GM12878 (cell line): ENCODE data around the gene POLN. TPM values are rescaled to one million over a fixed set of nuclear protein-coding genes. Genes with fewer than 3 reads are reported as not detected.

Source experiments
- ATAC-seq: fragments of 200-7000 bp; cut with Tn5 transposase; 3 replicates; pipeline ENCODE4 v1.9.1; 2020; ENCODE audit warnings: mild to moderate bottlenecking, moderate library complexity
- BruUV-seq: library from RNA; stranded (reverse); fragments of 400-500 nt; replicated peaks from 2 replicates; lab custom pipeline; 2021; lab: Mats Ljungman, UMichigan
- CTCF ChIA-PET: fragments of 300-600 bp; sonication (Branson Sonifier 250); formaldehyde crosslinking; extraction: SDS; loops from one replicate; lab custom pipeline; 2021; ENCODE audit warnings: inconsistent platforms; lab: Yijun Ruan, JAX
- POLR2A ChIA-PET: fragments of 350-600 bp; formaldehyde crosslinking; extraction: SDS; loops from one replicate; lab custom pipeline; 2021; ENCODE audit warnings: inconsistent platforms; lab: Charles Lee
- RAD21 ChIA-PET: fragments of 300-600 bp; sonication (Branson Sonifier 250); formaldehyde crosslinking; loops from one replicate; lab custom pipeline; 2023; ENCODE audit warnings: antibody characterized with exemption; ENCODE audit not compliant: unreplicated experiment; lab: Charles Lee
- SMC1A ChIA-PET: fragments of 300-600 bp; sonication (Branson Sonifier 250); formaldehyde crosslinking; loops from one replicate; lab custom pipeline; 2023; ENCODE audit not compliant: unreplicated experiment, uncharacterized antibody; lab: Charles Lee
- DNase-seq: peaks from one replicate; pipeline ENCODE4 v3.0.0-alpha.2; 2011; ENCODE audit warnings: low read depth, low spot score
- FAIRE-seq: peaks from 3 replicates; lab custom pipeline; 2011; peaks lifted over from hg19 to GRCh38; lab: Jason Lieb, UNC
- H2AFZ ChIP-seq: 2 replicates; pipeline ENCODE4 v1.6.0; 2011; ENCODE audit warnings: low read depth, low read length, control low read depth; ENCODE audit not compliant: control insufficient read depth
- H3K27ac ChIP-seq: 2 replicates; pipeline ENCODE4 v1.5.1; 2011; ENCODE audit warnings: control low read depth; ENCODE audit not compliant: control insufficient read depth, insufficient read depth
- H3K27me3 ChIP-seq, 2 experiments: replicated peaks in 1 of 2; 2 replicates each; pipeline versions ENCODE4 v1.6.0 to v1.6.1; 2011; ENCODE audit warnings: low read length in 1 of 2; ENCODE audit not compliant: control insufficient read depth in 2 of 2, insufficient read depth in 2 of 2
- H3K36me3 ChIP-seq, 2 experiments: 2 replicates each; pipeline ENCODE4 v1.5.1; 2011; ENCODE audit warnings: low read length in 1 of 2; ENCODE audit not compliant: control insufficient read depth in 2 of 2, insufficient read depth in 2 of 2
- H3K4me1 ChIP-seq: 2 replicates; pipeline ENCODE4 v1.6.1; 2011; ENCODE audit warnings: mild to moderate bottlenecking, low read length, moderate library complexity, mixed read lengths; ENCODE audit not compliant: control insufficient read depth, insufficient read depth
- H3K4me2 ChIP-seq: 2 replicates; pipeline ENCODE4 v1.6.0; 2011; ENCODE audit warnings: control low read depth; ENCODE audit not compliant: control insufficient read depth, insufficient read depth
- H3K4me3 ChIP-seq: fragments of 200-600 bp; sonication (generic); 2 replicates; pipeline ENCODE4 v1.5.1; 2016
- H3K79me2 ChIP-seq: 2 replicates; pipeline ENCODE4 v1.6.0; 2011; ENCODE audit warnings: low read length; ENCODE audit not compliant: control insufficient read depth, insufficient read depth
- H3K9ac ChIP-seq: 2 replicates; pipeline ENCODE4 v1.8.0; 2011; ENCODE audit warnings: low read length, control low read depth, mixed read lengths; ENCODE audit not compliant: control insufficient read depth, insufficient read depth
- H3K9me3 ChIP-seq: replicated peaks from 3 replicates; pipeline ENCODE4 v1.5.1; 2011; ENCODE audit warnings: mild to moderate bottlenecking, low read length; ENCODE audit not compliant: control insufficient read depth, insufficient read depth
- H4K20me1 ChIP-seq: 2 replicates; pipeline ENCODE4 v1.6.0; 2011; ENCODE audit not compliant: control insufficient read depth, insufficient read depth
- ASH2L ChIP-seq: fragments of 300-600, 200-600 bp; sonication (generic); IDR thresholded peaks from 2 replicates; pipeline ENCODE4 v1.6.1; 2017; ENCODE audit warnings: low read depth, mild to moderate bottlenecking, borderline replicate concordance
- BCL11A ChIP-seq: IDR thresholded peaks from 2 replicates; pipeline ENCODE4 v1.6.1; 2011; ENCODE audit warnings: low read depth, low read length
- CUX1 ChIP-seq: IDR thresholded peaks from 2 replicates; pipeline ENCODE4 v1.6.1; 2012; ENCODE audit warnings: improper control_type of control experiment, low read depth, low read length; ENCODE audit not compliant: insufficient replicate concordance
- IRF4 ChIP-seq: IDR thresholded peaks from 2 replicates; pipeline ENCODE4 v1.6.1; 2011; ENCODE audit warnings: low read depth, low read length
- NFIC ChIP-seq: IDR thresholded peaks from 2 replicates; pipeline ENCODE4 v1.6.1; 2012; ENCODE audit warnings: low read depth, mild to moderate bottlenecking, inconsistent platforms, low read length, moderate library complexity
- NFYA ChIP-seq: IDR thresholded peaks from 2 replicates; pipeline ENCODE4 v1.6.1; 2011; ENCODE audit warnings: low read depth, mild to moderate bottlenecking, low read length, improper control_type of control experiment, borderline replicate concordance
- NR2F1 ChIP-seq: fragments of 450-650 bp; conservative IDR thresholded peaks from 2 replicates; pipeline ENCODE4 v1.6.1; 2017; ENCODE audit warnings: mild to moderate bottlenecking
- PAX5 ChIP-seq: IDR thresholded peaks from 2 replicates; pipeline ENCODE4 v1.6.1; 2011; ENCODE audit warnings: low read depth, low read length, borderline replicate concordance
- SMAD5 ChIP-seq: IDR thresholded peaks from 2 replicates; pipeline ENCODE4 v1.6.1; 2016; ENCODE audit warnings: antibody characterized with exemption, low read depth
- SP1 ChIP-seq: IDR thresholded peaks from one replicate; pipeline ENCODE4 v1.6.1; 2011; ENCODE audit warnings: low read depth, low read length
- ZNF24 ChIP-seq: fragments of 450-650 bp; IDR thresholded peaks from 2 replicates; pipeline ENCODE4 v1.6.1; 2017; ENCODE audit warnings: antibody characterized with exemption, mild to moderate bottlenecking
- WGBS: methylation state at CpG from one replicate; pipeline ENCODE4 v1.1.6; 2016; ENCODE audit warnings: low lambda C conversion rate; ENCODE audit not compliant: insufficient replicate concordance, insufficient coverage; ENCODE audit errors: missing lambda C conversion rate; 5-methylcytosine and 5-hydroxymethylcytosine counted together
- in situ Hi-C: fragments of 300-500 bp; cut with MboI; formaldehyde crosslinking; loops from 9 replicates; pipeline ENCODE4 v1.14.3; 2018; ENCODE audit warnings: mixed read lengths
- intact Hi-C: fragments of 100-400 bp; cut with micrococcal nuclease; formaldehyde crosslinking; loops from one replicate; pipeline ENCODE4 v1.14.2; 2022; ENCODE audit not compliant: unreplicated experiment
- polyA plus RNA-seq, 11 experiments: library from polyadenylated mRNA; depleted of rRNA in 4 of 11; unstranded in 6 of 11; stranded (reverse) in 5 of 11; fragments of >200 nt; fragmentation: Nextera tagmentation in 4 of 11; fragmentation: Illumina TruSeq in 1 of 11; extraction: Ambion mirVana in 4 of 11; extraction: Trizol in 1 of 11; gene quantifications; 1 replicate in 1 of 11; 2 replicates in 10 of 11; pipeline versions ENCODE4 v1.2.1 to v1.2.3, GENCODE V29; 2011 to 2016; ENCODE audit warnings: inconsistent platforms in 2 of 11, missing spikeins in 2 of 11, low read depth in 1 of 11
- total RNA-seq, 4 experiments: library from RNA; depleted of rRNA in 3 of 4; stranded (reverse); fragments of >200 nt in 3 of 4; fragmentation: Illumina TruSeq in 1 of 4; extraction: Trizol in 1 of 4; gene quantifications; 2 replicates each; pipeline versions ENCODE4 v1.2.1 to v1.2.3, GENCODE V29; 2013 to 2021

The POLN gene
- total and polyA plus RNA-seq, 10 of the 15 experiments (the other 5 are each of a cell fraction or from before 2014, with no cell fraction given), result 0.09 to 2.0 (median 0.95) TPM; not detected in 1

- SMC1A ChIA-PET, result no interaction called here
- WGBS, result 13% methylated on average over 6 of the region's 6 CpGs
Measured at GRCh38 chr4:2269206-2269531, 27.2 kb upstream of the POLN start.

GRCh38 chr4:2268357-2269205, 26.7 kb upstream of the POLN start:
- Histone ChIP-seq H3K9ac (no peak overlapping the region), H3K4me2 (no peak overlapping the region), H4K20me1 (no peaks in the 10 kb centered on the region), H3K79me2 (no peaks in the 10 kb centered on the region), H3K4me3 (no peak overlapping the region), H3K9me3 (no peaks in the 10 kb centered on the region), H2AFZ (no peak overlapping the region), H3K36me3 (no peaks in the 10 kb centered on the region), H3K4me1 (no peaks in the 10 kb centered on the region), H3K27me3 (no peaks in the 10 kb centered on the region), H3K27ac (no peak overlapping the region)
- ChIA-PET CTCF (no interaction called here), SMC1A (no interaction called here), POLR2A (interaction anchor here (0.5 kb wide), 1 partner anchor 345 kb away, joined by 3 read pairs; no protein-coding TSS in a partner anchor), RAD21 (no interaction called here)
- DNase-seq, result no peak
- intact Hi-C loops, result loop anchor here (10.0 kb wide), 1 partner anchor 806 kb away; the partner anchor contains the start of genes HTT and HTT-AS
- in situ Hi-C loops, result no loop called here
- ATAC-seq, result no peak
- 44% methylated on average over 22 of the region's 22 CpGs for WGBS
- no TSS peak for BruUV-seq
- no peak for FAIRE-seq
- TF ChIP-seq NFIC (no peak), CUX1 (no peak), SMAD5 (no peak), NFYA (no peak), ZNF24 (no peak), PAX5 (no peak), BCL11A (no peak), IRF4 (no peak), NR2F1 (no peak)

More at GRCh38 chr4:2269206-2269531, 27.2 kb upstream of the POLN start:
- Histone ChIP-seq H2AFZ (no peak overlapping the region), H3K9me3 (no peaks in the 10 kb centered on the region), H3K27me3 (no peaks in the 10 kb centered on the region), H3K4me1 (no peaks in the 10 kb centered on the region), H3K36me3 (no peaks in the 10 kb centered on the region), H3K4me3 (no peak overlapping the region), H3K4me2 (no peak overlapping the region), H3K27ac (no peak overlapping the region), H3K9ac (no peak overlapping the region), H3K79me2 (no peaks in the 10 kb centered on the region), H4K20me1 (no peaks in the 10 kb centered on the region)
- intact Hi-C loops (loop anchor here (10.0 kb wide), 1 partner anchor 806 kb away; the partner anchor contains the start of genes HTT and HTT-AS), in situ Hi-C loops (no loop called here)
- BruUV-seq, result no TSS peak
- TF ChIP-seq ASH2L (no peak), SP1 (no peak)
- no peak for FAIRE-seq
- no peak for ATAC-seq
- DNase-seq, result no peak
- RAD21 ChIA-PET, result no interaction called here
- CTCF ChIA-PET, result no interaction called here
- POLR2A ChIA-PET, result no interaction called here
